Hematopoietic multipotent progenitor cell (in vitro differentiated cells): ENCODE results near the gene BNC2. TPM values are rescaled to one million over a fixed set of nuclear protein-coding genes. Genes with fewer than 3 reads are reported as not detected.
"Not testable (repeated sequence)": the region's sequence is repeated elsewhere in the genome, so short reads cannot be mapped to it uniquely, and the experiment has no call there.

Source experiments
- DNase-seq, 3 donors: peaks; one replicate each; pipeline ENCODE4 v3.0.0-alpha.2; 2011 to 2015; ENCODE audit warnings: low read depth in 2 of 3, low spot score in 2 of 3
- total RNA-seq: library from RNA; depleted of rRNA; stranded (reverse); fragments of >200 nt; gene quantifications from one replicate; pipeline ENCODE4 v1.2.3, GENCODE V29; 2012

Gene BNC2
- under 0.01 TPM for total RNA-seq

GRCh38 chr9:16870596-16871335 is at the start of gene BNC2:
TSS of gene BNC2 (minus strand) at chr9:16870670. CDS start at chr9:16870648, 22 bp downstream.
- DNase-seq, result peak in 1 of 3 donors; percentile 41

- no peak for DNase-seq
Measured at GRCh38 chr9:16918920-16919319, 48.5 kb upstream of the BNC2 start.

- no peak for DNase-seq
Measured at GRCh38 chr9:16915126-16915831, 44.8 kb upstream of the BNC2 start.

GRCh38 chr9:16912197-16912596 is 41.7 kb upstream of the BNC2 start:
- no peak for DNase-seq

GRCh38 chr9:16908206-16908605 is 37.7 kb upstream of the BNC2 start:
- not testable (repeated sequence) for DNase-seq

GRCh38 chr9:16904655-16905054 is 34.2 kb upstream of the BNC2 start:
- DNase-seq, result no peak

GRCh38 chr9:16901590-16901989 is 31.1 kb upstream of the BNC2 start:
- DNase-seq, result no peak

GRCh38 chr9:16899606-16900005 is 29.1 kb upstream of the BNC2 start:
- DNase-seq, result no peak

GRCh38 chr9:16898464-16898863 is 28.0 kb upstream of the BNC2 start:
- DNase-seq, result no peak

- DNase-seq, result no peak
Measured at GRCh38 chr9:16888594-16888993, 18.1 kb upstream of the BNC2 start.

GRCh38 chr9:16885931-16886330 is 15.5 kb upstream of the BNC2 start:
- DNase-seq, result no peak

- DNase-seq, result peak in 2 of 3 donors; percentile 91 to 95
Measured at GRCh38 chr9:16884952-16885513, 14.6 kb upstream of the BNC2 start.

GRCh38 chr9:16884373-16884772 is 13.9 kb upstream of the BNC2 start:
- peak in 1 of 3 donors; percentile 69 for DNase-seq

- DNase-seq, result no peak
Measured at GRCh38 chr9:16883586-16883985, 13.1 kb upstream of the BNC2 start.

GRCh38 chr9:16882440-16882839 is 12.0 kb upstream of the BNC2 start:
- DNase-seq, result not testable (repeated sequence)

GRCh38 chr9:16879416-16879815 is 8.9 kb upstream of the BNC2 start:
- DNase-seq, result peak in 1 of 3 donors; percentile 27

- no peak for DNase-seq
Measured at GRCh38 chr9:16877256-16877655, 6.8 kb upstream of the BNC2 start.

- DNase-seq, result no peak
Measured at GRCh38 chr9:16873126-16873802, 2.8 kb upstream of the BNC2 start.

- DNase-seq, result peak in 2 of 3 donors; percentile 87 to 88
Measured at GRCh38 chr9:16871336-16872151, 1.1 kb upstream of the BNC2 start.

- peak in 1 of 3 donors; percentile 9 for DNase-seq
Measured at GRCh38 chr9:16869882-16870595, 431 bp downstream of the BNC2 start.
